Transverse colon (tissue), 4 donors: ENCODE results near the gene TMTC1. TPM values are rescaled to one million over a fixed set of nuclear protein-coding genes. Genes with fewer than 3 reads are reported as not detected.
"Not testable (repeated sequence)": the region's sequence is repeated elsewhere in the genome, so short reads cannot be mapped to it uniquely, and the experiment has no call there.

Source experiments
- DNase-seq: peaks from one replicate; pipeline ENCODE4 v3.0.0-alpha.2; 2019
- H3K27ac ChIP-seq, 4 donors: fragments of 200-600 bp; sonication (generic); 2 replicates each; pipeline ENCODE4 v1.5.1; 2016 to 2018; ENCODE audit warnings: inconsistent platforms in 4 of 4
- H3K27me3 ChIP-seq: fragments of 200-600 bp; sonication (generic); 2 replicates; pipeline ENCODE4 v1.5.1; 2017; ENCODE audit warnings: inconsistent platforms
- H3K36me3 ChIP-seq, 4 donors: fragments of 200-600 bp; sonication (generic); 2 replicates each; pipeline ENCODE4 v1.5.1; 2017 to 2019; ENCODE audit warnings: inconsistent platforms in 4 of 4
- H3K4me1 ChIP-seq, 4 donors: fragments of 200-600 bp; sonication (generic); 2 replicates each; pipeline ENCODE4 v1.5.1; 2017 to 2020; ENCODE audit warnings: inconsistent platforms in 4 of 4
- H3K4me3 ChIP-seq, 4 donors: fragments of 200-600 bp; sonication (generic); 1 replicate in 1 of 4; 2 replicates in 3 of 4; pipeline versions ENCODE4 v1.5.1 to v1.6.1; 2017 to 2019; ENCODE audit warnings: inconsistent platforms in 4 of 4
- H3K9me3 ChIP-seq, 2 donors: fragments of 200-600 bp; sonication (generic); 2 replicates each; pipeline ENCODE4 v1.5.1; 2017 to 2019; ENCODE audit warnings: inconsistent platforms in 2 of 2
- CTCF ChIP-seq, 5 experiments: fragments of 200-600 bp in 3 of 5; fragments of 450-650 bp in 2 of 5; sonication (generic) in 3 of 5; IDR thresholded peaks; 1 replicate in 2 of 5; 2 replicates in 3 of 5; pipeline ENCODE4 v1.5.1; 2016 to 2017; ENCODE audit warnings: antibody characterized with exemption in 5 of 5, inconsistent platforms in 3 of 5, mild to moderate bottlenecking in 2 of 5, moderate library complexity in 1 of 5
- EP300 ChIP-seq: sonication (generic); formaldehyde crosslinking; IDR thresholded peaks from one replicate; pipeline ENCODE4 v1.6.1; 2017; ENCODE audit warnings: antibody characterized with exemption, low read depth
- POLR2A ChIP-seq: fragments of 450-650 bp; IDR thresholded peaks from one replicate; pipeline ENCODE4 v1.6.1; 2016; ENCODE audit warnings: antibody characterized with exemption, mild to moderate bottlenecking, moderate library complexity
- POLR2AphosphoS5 ChIP-seq, 3 donors: sonication (generic); formaldehyde crosslinking; IDR thresholded peaks; one replicate each; pipeline ENCODE4 v1.6.1; 2016; ENCODE audit warnings: antibody characterized with exemption in 3 of 3
- WGBS, 2 donors: methylation state at CpG; one replicate each; pipeline ENCODE4 v1.1.5; 2018; ENCODE audit warnings: low coverage in 1 of 2; 5-methylcytosine and 5-hydroxymethylcytosine counted together
- in situ Hi-C, 4 donors: fragments of 200-750 bp; cut with MboI; loops; one replicate each; pipeline versions ENCODE4 v1.15.0 to v1.15.1; 2017; ENCODE audit warnings: low sequenced_read_pairs in 3 of 4, low pct_ligation_motif_present in 1 of 4, low pct_unique_long_range_greater_than_20kb in 1 of 4
- intact Hi-C: fragments of 100-400 bp; cut with DNase I; formaldehyde crosslinking; loops from one replicate; pipeline ENCODE4 v1.15.1; 2023; ENCODE audit warnings: low total_unique reads
- total RNA-seq, 4 donors: library from RNA; depleted of rRNA; stranded (reverse); fragments of >200 nt; gene quantifications; one replicate each; pipeline ENCODE4 v1.1.0, GENCODE V29; 2016

Gene TMTC1
- total RNA-seq, 4 donors from 2014 or later, result 10.2 to 26.9 (median 16.9) TPM

GRCh38 chr12:29816874-29817725 is 33.4 kb upstream of the TMTC1 start:
- no peaks in the 10 kb centered on the region for H3K27me3 ChIP-seq
- H3K27ac ChIP-seq, result no peak overlapping the region
- in situ Hi-C loops (no loop called here), intact Hi-C loops (no loop called here)
- no peaks in the 10 kb centered on the region for H3K36me3 ChIP-seq
- no peaks in the 10 kb centered on the region for H3K4me1 ChIP-seq
- WGBS, 2 donors, result 77 to 83% methylated on average over 2 of the region's 2 CpGs
- TF ChIP-seq EP300 (no peak), POLR2A (no peak), CTCF (IDR thresholded peaks at IDR 0.05) (no peak), POLR2AphosphoS5 (IDR thresholded peaks at IDR 0.05) (no peak)
- H3K4me3 ChIP-seq, result no peak overlapping the region
- no peaks in the 10 kb centered on the region for H3K9me3 ChIP-seq
- no peak for DNase-seq

- H3K4me1 ChIP-seq, intact Hi-C loops, DNase-seq, in situ Hi-C loops, H3K36me3 ChIP-seq, H3K9me3 ChIP-seq, H3K27ac ChIP-seq, H3K4me3 ChIP-seq, H3K27me3 ChIP-seq: not testable (repeated sequence)
- WGBS, 2 donors, result 95% methylated on average over 2 to 24 of the region's 24 CpGs
These were observed 26.0 kb upstream of the TMTC1 start for GRCh38 chr12:29809616-29810361.

GRCh38 chr12:29807129-29807528 is 23.4 kb upstream of the TMTC1 start:
- H3K9me3 ChIP-seq, result no peaks in the 10 kb centered on the region
- H3K4me3 ChIP-seq, result no peak overlapping the region
- no peaks in the 10 kb centered on the region for H3K4me1 ChIP-seq
- intact Hi-C loops (no loop called here), in situ Hi-C loops (no loop called here)
- no peaks in the 10 kb centered on the region for H3K36me3 ChIP-seq
- no peak for DNase-seq
- TF ChIP-seq EP300 (no peak), POLR2A (no peak), POLR2AphosphoS5 (IDR thresholded peaks at IDR 0.05) (no peak), CTCF (IDR thresholded peaks at IDR 0.05) (no peak)
- no peak overlapping the region for H3K27ac ChIP-seq
- H3K27me3 ChIP-seq, result no peaks in the 10 kb centered on the region

GRCh38 chr12:29804019-29804418 is 20.3 kb upstream of the TMTC1 start:
- intact Hi-C loops, result no loop called here
- no peaks in the 10 kb centered on the region for H3K4me1 ChIP-seq
- no peaks in the 10 kb centered on the region for H3K9me3 ChIP-seq
- no peaks in the 10 kb centered on the region for H3K27me3 ChIP-seq
- DNase-seq, result no peak
- in situ Hi-C loops, result no loop called here
- TF ChIP-seq POLR2A, result no peak
- TF ChIP-seq POLR2AphosphoS5 (IDR thresholded peaks at IDR 0.05), result no peak
- no peak for TF ChIP-seq EP300
- no peak for TF ChIP-seq CTCF (IDR thresholded peaks at IDR 0.05)
- H3K4me3 ChIP-seq, result no peak overlapping the region
- H3K36me3 ChIP-seq, result no peaks in the 10 kb centered on the region
- no peak overlapping the region for H3K27ac ChIP-seq
